Loucy (cell line): ENCODE results near the gene ASXL3.

Source experiments
- H2AFZ ChIP-seq: fragments of 200-600 bp; sonication (generic); 2 replicates; pipeline ENCODE4 v1.6.0; 2016; ENCODE audit warnings: antibody characterized with exemption, mild to moderate bottlenecking, low read length, moderate library complexity
- H3F3A ChIP-seq: fragments of 200-600 bp; 2 replicates; pipeline ENCODE4 v1.6.0; 2016; ENCODE audit warnings: antibody characterized with exemption, low read depth, mild to moderate bottlenecking
- H3K27me3 ChIP-seq: fragments of 200-600 bp; sonication (generic); 2 replicates; pipeline ENCODE4 v1.6.1; 2014; ENCODE audit warnings: low read length, mild to moderate bottlenecking; ENCODE audit not compliant: insufficient read depth, poor library complexity, severe bottlenecking
- H3K36me3 ChIP-seq: fragments of 200-600 bp; sonication (generic); 2 replicates; pipeline ENCODE4 v1.6.1; 2016; ENCODE audit warnings: low read length; ENCODE audit not compliant: insufficient read depth
- H3K4me1 ChIP-seq: fragments of 200-600 bp; sonication (generic); 2 replicates; pipeline ENCODE4 v1.5.1; 2014; ENCODE audit warnings: low read length, mild to moderate bottlenecking; ENCODE audit not compliant: insufficient read depth, poor library complexity, severe bottlenecking
- H3K4me2 ChIP-seq: fragments of 200-600 bp; sonication (generic); 2 replicates; pipeline ENCODE4 v1.6.0; 2014; ENCODE audit warnings: antibody characterized with exemption, low read length, low read depth, mild to moderate bottlenecking; ENCODE audit not compliant: poor library complexity, severe bottlenecking
- H3K4me3 ChIP-seq: fragments of 200-600 bp; sonication (generic); 2 replicates; pipeline ENCODE4 v1.5.1; 2014; ENCODE audit warnings: low read length, mild to moderate bottlenecking, mixed read lengths; ENCODE audit not compliant: poor library complexity, severe bottlenecking
- H3K79me2 ChIP-seq: fragments of 200-600 bp; sonication (generic); 2 replicates; pipeline ENCODE4 v1.6.1; 2014; ENCODE audit warnings: low read length; ENCODE audit not compliant: insufficient read depth
- H3K9ac ChIP-seq: fragments of 200-600 bp; sonication (generic); 2 replicates; pipeline ENCODE4 v1.6.0; 2014; ENCODE audit warnings: mild to moderate bottlenecking, low read depth, low read length, moderate library complexity; ENCODE audit not compliant: poor library complexity, severe bottlenecking
- H3K9me2 ChIP-seq: fragments of 200-600 bp; sonication (generic); replicated peaks from 2 replicates; pipeline ENCODE4 v1.6.1; 2016; ENCODE audit warnings: low read depth, low read length, mixed read lengths
- H3K9me3 ChIP-seq: fragments of 200-600 bp; sonication (generic); 2 replicates; pipeline ENCODE4 v1.6.1; 2014; ENCODE audit warnings: mild to moderate bottlenecking, antibody characterized with exemption, low read length, low read depth; ENCODE audit not compliant: insufficient read depth
- H4K20me1 ChIP-seq: fragments of 200-600 bp; sonication (generic); 2 replicates; pipeline ENCODE4 v1.6.0; 2014; ENCODE audit warnings: antibody characterized with exemption, low read length, mild to moderate bottlenecking; ENCODE audit not compliant: insufficient read depth, poor library complexity, severe bottlenecking
- EZH2phosphoT487 ChIP-seq: fragments of 200-600 bp; IDR thresholded peaks from 2 replicates; pipeline ENCODE4 v1.6.1; 2018; ENCODE audit warnings: antibody characterized with exemption, mild to moderate bottlenecking, moderate library complexity, borderline replicate concordance
- TF ChIP-seq, protein P1 (sequence below): fragments of 200-600 bp; sonication (generic); conservative IDR thresholded peaks from 2 replicates; pipeline ENCODE4 v1.5.1; 2014; ENCODE audit warnings: mild to moderate bottlenecking, antibody characterized with exemption, low read length

The ASXL3 gene

DNA sequence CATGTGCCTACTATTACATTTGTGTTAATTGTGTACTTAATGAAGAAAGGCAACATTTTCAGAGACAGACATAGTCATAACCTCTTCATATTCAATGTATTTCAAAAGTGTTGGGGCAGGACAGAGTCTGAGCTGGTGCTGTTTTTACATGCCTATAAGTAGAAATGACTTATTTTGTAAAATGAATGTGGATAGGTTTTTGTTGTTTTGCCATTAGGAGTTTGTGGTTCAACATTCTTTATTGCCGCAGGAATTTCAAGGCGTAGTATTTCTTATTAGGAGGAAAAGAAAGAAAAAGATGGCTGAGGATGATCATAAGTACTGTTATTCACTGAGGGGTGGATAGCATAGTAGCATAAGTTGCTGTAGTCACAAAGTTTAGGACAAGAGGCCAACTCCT lies 21.2 kb upstream of the ASXL3 start:
- Histone ChIP-seq H3K27me3 (no peaks in the 10 kb centered on the region), H2AFZ (no peak overlapping the region), H3F3A (no peaks in the 10 kb centered on the region), H3K4me1 (peaks cover 16% of the 10 kb centered on the region), H3K36me3 (no peaks in the 10 kb centered on the region), H3K9ac (no peak overlapping the region), H3K4me2 (no peak overlapping the region), H4K20me1 (no peaks in the 10 kb centered on the region), H3K9me3 (no peaks in the 10 kb centered on the region), H3K79me2 (no peaks in the 10 kb centered on the region), H3K9me2 (no peaks in the 10 kb centered on the region), H3K4me3 (no peak overlapping the region)
- TF ChIP-seq EZH2phosphoT487, result no peak
- TF ChIP-seq, protein P1, sequence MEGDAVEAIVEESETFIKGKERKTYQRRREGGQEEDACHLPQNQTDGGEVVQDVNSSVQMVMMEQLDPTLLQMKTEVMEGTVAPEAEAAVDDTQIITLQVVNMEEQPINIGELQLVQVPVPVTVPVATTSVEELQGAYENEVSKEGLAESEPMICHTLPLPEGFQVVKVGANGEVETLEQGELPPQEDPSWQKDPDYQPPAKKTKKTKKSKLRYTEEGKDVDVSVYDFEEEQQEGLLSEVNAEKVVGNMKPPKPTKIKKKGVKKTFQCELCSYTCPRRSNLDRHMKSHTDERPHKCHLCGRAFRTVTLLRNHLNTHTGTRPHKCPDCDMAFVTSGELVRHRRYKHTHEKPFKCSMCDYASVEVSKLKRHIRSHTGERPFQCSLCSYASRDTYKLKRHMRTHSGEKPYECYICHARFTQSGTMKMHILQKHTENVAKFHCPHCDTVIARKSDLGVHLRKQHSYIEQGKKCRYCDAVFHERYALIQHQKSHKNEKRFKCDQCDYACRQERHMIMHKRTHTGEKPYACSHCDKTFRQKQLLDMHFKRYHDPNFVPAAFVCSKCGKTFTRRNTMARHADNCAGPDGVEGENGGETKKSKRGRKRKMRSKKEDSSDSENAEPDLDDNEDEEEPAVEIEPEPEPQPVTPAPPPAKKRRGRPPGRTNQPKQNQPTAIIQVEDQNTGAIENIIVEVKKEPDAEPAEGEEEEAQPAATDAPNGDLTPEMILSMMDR, result no peak

GRCh38 chr18:33557706-33558105 lies 20.3 kb upstream of the ASXL3 start:
- Histone ChIP-seq H3K9ac (no peak overlapping the region), H3K4me3 (no peak overlapping the region), H3K79me2 (no peaks in the 10 kb centered on the region), H3K4me1 (peaks cover 15% of the 10 kb centered on the region), H4K20me1 (no peaks in the 10 kb centered on the region), H2AFZ (no peak overlapping the region), H3K9me3 (no peaks in the 10 kb centered on the region), H3K36me3 (no peaks in the 10 kb centered on the region), H3K4me2 (no peak overlapping the region), H3K9me2 (no peaks in the 10 kb centered on the region), H3K27me3 (no peaks in the 10 kb centered on the region), H3F3A (no peaks in the 10 kb centered on the region)
- TF ChIP-seq, protein P1, result no peak
- no peak for TF ChIP-seq EZH2phosphoT487

GRCh38 chr18:33558529-33558928 lies 19.5 kb upstream of the ASXL3 start:
- Histone ChIP-seq H3F3A (no peaks in the 10 kb centered on the region), H3K27me3 (no peaks in the 10 kb centered on the region), H3K4me1 (peaks cover 10% of the 10 kb centered on the region), H3K4me2 (no peak overlapping the region), H3K36me3 (no peaks in the 10 kb centered on the region), H2AFZ (0 out of 2 replicates have a peak overlapping the region, but pooled peaks have one; percentile 5), H3K9me2 (no peaks in the 10 kb centered on the region), H3K4me3 (no peak overlapping the region), H4K20me1 (no peaks in the 10 kb centered on the region), H3K79me2 (no peaks in the 10 kb centered on the region), H3K9ac (no peak overlapping the region), H3K9me3 (no peaks in the 10 kb centered on the region)
- TF ChIP-seq, protein P1, result no peak
- TF ChIP-seq EZH2phosphoT487, result no peak
